K562 (cell line): ENCODE data around the gene AHI1. TPM values are rescaled to one million over a fixed set of nuclear protein-coding genes. Genes with fewer than 3 reads are reported as not detected.
A peak's percentile ranks its signal among the peaks of the same experiment; 100 is the strongest.

Source experiments
- CHD4 ChIP-seq: fragments of 200-600 bp; sonication (generic); IDR thresholded peaks from 3 replicates; pipeline ENCODE4 v1.6.1; 2012; ENCODE audit warnings: low read depth, mild to moderate bottlenecking, mixed read lengths, low read length, inconsistent platforms; ENCODE audit not compliant: insufficient read depth, insufficient replicate concordance, poor library complexity, severe bottlenecking
- CREB5 ChIP-seq: fragments of 250-450 bp; sonication (Bioruptor Pico); IDR thresholded peaks from 2 replicates; pipeline ENCODE4 v1.5.0; 2020; ENCODE audit warnings: mild to moderate bottlenecking
- CTCFL ChIP-seq: IDR thresholded peaks from 2 replicates; pipeline ENCODE4 v1.6.1; 2011; ENCODE audit warnings: borderline replicate concordance, low read depth, mild to moderate bottlenecking, moderate library complexity, low read length; ENCODE audit not compliant: insufficient read depth, poor library complexity, severe bottlenecking
- E2F1 ChIP-seq: sonication (generic); formaldehyde crosslinking; IDR thresholded peaks from 2 replicates; pipeline ENCODE4 v1.8.1; 2023; ENCODE audit warnings: mild to moderate bottlenecking, missing genetic modification reagents, moderate library complexity
- EP300 ChIP-seq: IDR thresholded peaks from 2 replicates; pipeline ENCODE4 v1.6.1; 2012; ENCODE audit warnings: low read length, improper control_type of control experiment
- EP400 ChIP-seq: fragments of 450-650 bp; IDR thresholded peaks from 2 replicates; pipeline ENCODE4 v1.6.1; 2017; ENCODE audit warnings: antibody characterized with exemption, mild to moderate bottlenecking, moderate library complexity
- MEIS2 ChIP-seq: fragments of 450-650 bp; IDR thresholded peaks from 2 replicates; pipeline ENCODE4 v1.6.1; 2014; ENCODE audit warnings: mild to moderate bottlenecking; ENCODE audit not compliant: partially characterized antibody
- MYBL2 ChIP-seq, 2 experiments: fragments of 450-650 bp in 1 of 2; sonication (generic) in 1 of 2; formaldehyde crosslinking in 1 of 2; IDR thresholded peaks; 2 replicates each; pipeline versions ENCODE4 v1.6.1 to v1.8.1; 2017 to 2022; ENCODE audit warnings: borderline replicate concordance in 1 of 2, inconsistent platforms in 1 of 2, low read depth in 1 of 2, mild to moderate bottlenecking in 1 of 2, missing genetic modification reagents in 1 of 2, moderate library complexity in 1 of 2
- PATZ1 ChIP-seq: fragments of 250-450 bp; sonication (Bioruptor Pico); IDR thresholded peaks from 2 replicates; pipeline ENCODE4 v1.5.0; 2020; ENCODE audit warnings: mild to moderate bottlenecking, borderline replicate concordance
- PHF20 ChIP-seq: fragments of 450-650 bp; IDR thresholded peaks from 2 replicates; pipeline ENCODE4 v1.6.1; 2018; ENCODE audit not compliant: partially characterized antibody
- SMC3 ChIP-seq: conservative IDR thresholded peaks from 2 replicates; pipeline ENCODE4 v1.6.1; 2011; ENCODE audit warnings: low read depth, low read length, improper control_type of control experiment; ENCODE audit not compliant: insufficient read depth
- SUPT5H ChIP-seq: fragments of 450-650 bp; IDR thresholded peaks from 2 replicates; pipeline ENCODE4 v1.6.1; 2016
- VEZF1 ChIP-seq: fragments of 200-800 bp; sonication (Bioruptor generic); IDR thresholded peaks from 2 replicates; pipeline ENCODE4 v1.6.1; 2017; ENCODE audit warnings: missing genetic modification characterization, missing compliant biosample characterization
- ZFP36 ChIP-seq: fragments of 150-350 bp; IDR thresholded peaks from 2 replicates; pipeline ENCODE4 v1.6.1; 2018; ENCODE audit warnings: low read length, low read depth; ENCODE audit not compliant: partially characterized antibody
- ZNF584 ChIP-seq: fragments of 200-800 bp; sonication (Bioruptor generic); IDR thresholded peaks from 2 replicates; pipeline ENCODE4 v1.6.1; 2016; ENCODE audit warnings: low read depth, mild to moderate bottlenecking, missing genetic modification characterization, missing compliant biosample characterization
- polyA plus RNA-seq, 8 experiments: library from polyadenylated mRNA; depleted of rRNA in 4 of 8; stranded (reverse) in 5 of 8; unstranded in 3 of 8; fragments of >200 nt; fragmentation: Nextera tagmentation in 2 of 8; fragmentation: Illumina TruSeq in 1 of 8; extraction: Ambion mirVana in 2 of 8; extraction: Trizol in 1 of 8; gene quantifications; 2 replicates each; pipeline versions ENCODE4 v1.2.1 to v1.2.3, GENCODE V29; 2011 to 2014; ENCODE audit warnings: inconsistent platforms in 1 of 8, missing spikeins in 1 of 8
- total RNA-seq, 7 experiments: library from RNA; depleted of rRNA in 6 of 7; stranded (reverse); fragments of >200 nt in 6 of 7; fragmentation: Illumina TruSeq in 2 of 7; extraction: Trizol in 2 of 7; gene quantifications; 2 replicates each; pipeline versions ENCODE4 v1.2.1 to v1.2.3, GENCODE V29; 2011 to 2021; ENCODE audit warnings: low replicate concordance in 1 of 7

AHI1 gene
- total and polyA plus RNA-seq, 9 of the 15 experiments (the other 6 are each of a cell fraction or from before 2014, with no cell fraction given): 24.7 to 54.9 (median 32.2) TPM

- TF ChIP-seq ZFP36 (no peak), CHD4 (no peak), CTCFL (no peak), MEIS2 (peak; percentile 92), PHF20 (no peak), PATZ1 (0 out of 2 replicates have a peak, but pooled peaks have one; percentile 18), E2F1 (CRISPR knock-in tag) (no peak), EP300 (peak; percentile 95), SUPT5H (no peak), EP400 (peak; percentile 70), CREB5 (CRISPR knock-in tag) (no peak), VEZF1 (no peak), ZNF584 (CRISPR knock-in tag) (peak; percentile 75; the same call in 1 of the 2 replicates), SMC3 (no peak), MYBL2 (IDR thresholded peaks at IDR 0.05; ENCODE audit: low read depth) (no peak), MYBL2 (CRISPR knock-in tag; IDR thresholded peaks at IDR 0.05; ENCODE audit: borderline replicate concordance) (no peak)
These were observed 25.6 kb upstream of the AHI1 start (continued) for GRCh38 chr6:135522965-135523692.
